H1 (cell line): ENCODE measurements around the gene SPIRE1. TPM values are rescaled to one million over a fixed set of nuclear protein-coding genes. Genes with fewer than 3 reads are reported as not detected.

Experiments used
- CTCF ChIA-PET: fragments of 300-600 bp; sonication (Branson Sonifier 250); formaldehyde crosslinking; loops from one replicate; lab custom pipeline; 2021; ENCODE audit not compliant: partially characterized antibody; lab: Charles Lee
- POLR2A ChIA-PET: fragments of 300-600 bp; sonication (Branson Sonifier 250); formaldehyde crosslinking; loops from one replicate; lab custom pipeline; 2021; ENCODE audit warnings: inconsistent platforms; ENCODE audit not compliant: partially characterized antibody; lab: Charles Lee
- DNase-seq, 2 experiments: peaks; one replicate each; pipeline versions ENCODE4 v3.0.0 to v3.0.0-alpha.2; 2010 to 2022; ENCODE audit warnings: low spot score in 2 of 2, low read depth in 1 of 2, mixed read lengths in 1 of 2
- FAIRE-seq: peaks from 2 replicates; lab custom pipeline; 2011; peaks lifted over from hg19 to GRCh38; lab: Jason Lieb, UNC
- H2AFZ ChIP-seq: 2 replicates; pipeline ENCODE4 v1.8.1; 2012; ENCODE audit warnings: low read length, inconsistent platforms
- H2AK5ac ChIP-seq: 2 replicates; pipeline ENCODE4 v1.6.1; 2013; ENCODE audit warnings: low read depth, low read length
- H2BK120ac ChIP-seq: replicated peaks from 2 replicates; pipeline ENCODE3; 2013; ENCODE audit warnings: low read depth, low read length, inconsistent platforms
- H2BK12ac ChIP-seq: 2 replicates; pipeline ENCODE4 v1.6.1; 2013; ENCODE audit warnings: low read depth, low read length
- H2BK15ac ChIP-seq: 2 replicates; pipeline ENCODE4 v1.6.1; 2013; ENCODE audit warnings: low read length
- H2BK20ac ChIP-seq: 2 replicates; pipeline ENCODE4 v1.6.1; 2013; ENCODE audit warnings: low read length
- H2BK5ac ChIP-seq: 2 replicates; pipeline ENCODE4 v1.6.1; 2013; ENCODE audit warnings: low read depth, low read length
- H3K14ac ChIP-seq: 2 replicates; pipeline ENCODE4 v1.6.1; 2013; ENCODE audit warnings: inconsistent platforms; ENCODE audit not compliant: insufficient read length
- H3K18ac ChIP-seq: 2 replicates; pipeline ENCODE4 v1.6.1; 2013; ENCODE audit warnings: low read length; ENCODE audit errors: extremely low read depth
- H3K23ac ChIP-seq: 2 replicates; pipeline ENCODE4 v1.6.1; 2013; ENCODE audit warnings: inconsistent platforms; ENCODE audit not compliant: insufficient read length
- H3K23me2 ChIP-seq: 2 replicates; pipeline ENCODE4 v1.6.1; 2013; ENCODE audit warnings: low read depth, low read length
- H3K27ac ChIP-seq: 2 replicates; pipeline ENCODE4 v1.6.1; 2011; ENCODE audit warnings: low read depth, low read length, inconsistent platforms
- H3K27me3 ChIP-seq, 4 experiments: replicated peaks in 1 of 4; 1 replicate in 1 of 4; 2 replicates in 3 of 4; pipeline versions ENCODE4 v1.6.1 to v1.8.1; 2011 to 2013; ENCODE audit warnings: low read length in 3 of 4, mild to moderate bottlenecking in 3 of 4, inconsistent platforms in 2 of 4, mixed read lengths in 2 of 4, moderate library complexity in 1 of 4; ENCODE audit not compliant: control insufficient read depth in 3 of 4, insufficient read depth in 3 of 4; ENCODE audit errors: extremely low read depth in 1 of 4
- H3K36me3 ChIP-seq, 4 experiments: 2 replicates each; pipeline versions ENCODE4 v1.6.1 to v1.8.1; 2011 to 2013; ENCODE audit warnings: mild to moderate bottlenecking in 4 of 4, low read length in 3 of 4, moderate library complexity in 2 of 4, control low read depth in 1 of 4, inconsistent platforms in 1 of 4; ENCODE audit not compliant: insufficient read depth in 4 of 4, control insufficient read depth in 2 of 4
- H3K4ac ChIP-seq: replicated peaks from 2 replicates; pipeline ENCODE3; 2013; ENCODE audit warnings: low read length, low read depth, mixed read lengths, inconsistent platforms; ENCODE audit not compliant: insufficient read length
- H3K4me1 ChIP-seq, 4 experiments: replicated peaks in 1 of 4; 1 replicate in 1 of 4; 2 replicates in 3 of 4; pipeline versions ENCODE4 v1.6.1 to v1.8.1; 2011 to 2013; ENCODE audit warnings: low read length in 3 of 4, inconsistent platforms in 2 of 4, mixed read lengths in 1 of 4; ENCODE audit not compliant: insufficient read depth in 4 of 4, control insufficient read depth in 3 of 4
- H3K4me2 ChIP-seq, 2 experiments: 2 replicates each; pipeline versions ENCODE4 v1.6.1 to v1.8.1; 2011 to 2013; ENCODE audit warnings: low read depth in 2 of 2, low read length in 2 of 2, control low read depth in 1 of 2, inconsistent platforms in 1 of 2, mild to moderate bottlenecking in 1 of 2; ENCODE audit not compliant: insufficient read depth in 1 of 2
- H3K4me3 ChIP-seq, 4 experiments: fragments of 200-600, 300-600 bp in 1 of 4; sonication (generic), shearing (Covaris generic), sonication (Bioruptor Twin) in 1 of 4; 2 replicates each; pipeline versions ENCODE4 v1.5.1 to v1.8.1; 2011 to 2016; ENCODE audit warnings: low read length in 4 of 4, low read depth in 3 of 4, control low read depth in 2 of 4, inconsistent platforms in 2 of 4, mild to moderate bottlenecking in 2 of 4, mixed read lengths in 1 of 4, moderate library complexity in 1 of 4; ENCODE audit not compliant: insufficient read depth in 2 of 4; ENCODE audit errors: extremely low read depth in 1 of 4
- H3K56ac ChIP-seq: replicated peaks from 2 replicates; pipeline ENCODE3; 2013; ENCODE audit warnings: low read depth, mild to moderate bottlenecking, mixed read lengths, low read length, inconsistent platforms; ENCODE audit not compliant: insufficient read length
- H3K79me1 ChIP-seq: 2 replicates; pipeline ENCODE4 v1.6.1; 2013; ENCODE audit warnings: low read depth, low read length, control low read depth
- H3K79me2 ChIP-seq, 2 experiments: 2 replicates each; pipeline versions ENCODE4 v1.6.1 to v1.8.1; 2012 to 2013; ENCODE audit warnings: low read length in 2 of 2, mild to moderate bottlenecking in 2 of 2, inconsistent platforms in 1 of 2; ENCODE audit not compliant: insufficient read depth in 2 of 2, control insufficient read depth in 1 of 2
- H3K9ac ChIP-seq, 4 experiments: replicated peaks in 1 of 4; 1 replicate in 1 of 4; 2 replicates in 3 of 4; pipeline versions ENCODE4 v1.6.1 to v1.8.1; 2011 to 2013; ENCODE audit warnings: low read depth in 3 of 4, low read length in 3 of 4, control low read depth in 2 of 4, mild to moderate bottlenecking in 2 of 4, moderate library complexity in 2 of 4, inconsistent platforms in 1 of 4; ENCODE audit errors: extremely low read depth in 1 of 4
- H3K9me3 ChIP-seq, 2 experiments: 2 replicates each; pipeline versions ENCODE4 v1.6.1 to v1.8.1; 2012 to 2013; ENCODE audit warnings: mild to moderate bottlenecking in 2 of 2, moderate library complexity in 2 of 2, control low read depth in 1 of 2, inconsistent platforms in 1 of 2, low read depth in 1 of 2, low read length in 1 of 2, mixed read lengths in 1 of 2; ENCODE audit not compliant: insufficient read depth in 2 of 2
- H4K20me1 ChIP-seq, 2 experiments: replicated peaks in 1 of 2; 2 replicates each; pipeline versions ENCODE3 to v1.8.1; 2011 to 2013; ENCODE audit warnings: inconsistent platforms in 2 of 2, low read length in 2 of 2, mild to moderate bottlenecking in 1 of 2; ENCODE audit not compliant: insufficient read depth in 2 of 2, control insufficient read depth in 1 of 2
- H4K5ac ChIP-seq: 2 replicates; pipeline ENCODE4 v1.6.1; 2013; ENCODE audit warnings: low read length, low read depth, mixed read lengths, inconsistent platforms; ENCODE audit not compliant: insufficient read length
- H4K8ac ChIP-seq: 2 replicates; pipeline ENCODE4 v1.8.0; 2013; ENCODE audit warnings: mild to moderate bottlenecking, moderate library complexity, low read length, inconsistent platforms; ENCODE audit not compliant: insufficient read depth; ENCODE audit errors: extremely low read depth
- H4K91ac ChIP-seq: replicated peaks from 2 replicates; pipeline ENCODE3; 2013; ENCODE audit warnings: low read length, mixed read lengths, inconsistent platforms; ENCODE audit not compliant: insufficient read length
- ATF2 ChIP-seq: IDR thresholded peaks from 2 replicates; pipeline ENCODE4 v1.6.1; 2012; ENCODE audit warnings: low read length, inconsistent platforms
- RNF2 ChIP-seq: fragments of 200-900, 300-1000 bp; sonication (generic); IDR thresholded peaks from 2 replicates; pipeline ENCODE4 v1.7.1; 2016; ENCODE audit warnings: borderline replicate concordance, low read depth, mild to moderate bottlenecking, antibody characterized with exemption, low read length; ENCODE audit not compliant: poor library complexity, severe bottlenecking; ENCODE audit errors: missing control alignments
- TAF7 ChIP-seq: optimal IDR thresholded peaks from 2 replicates; pipeline ENCODE3; 2011; ENCODE audit warnings: low read depth, mild to moderate bottlenecking, inconsistent platforms, low read length, moderate library complexity, borderline replicate concordance
- WGBS, 2 experiments: shearing (Covaris generic) in 1 of 2; methylation state at CpG; one replicate each; pipeline versions ENCODE4 v1.1.6 to v1.1.7; 2013 to 2015; ENCODE audit warnings: low lambda C conversion rate in 2 of 2, mixed read lengths in 2 of 2, inconsistent platforms in 1 of 2, low coverage in 1 of 2, missing lambda C conversion rate in 1 of 2; ENCODE audit not compliant: insufficient replicate concordance in 2 of 2, insufficient coverage in 1 of 2, insufficient read length in 1 of 2; ENCODE audit errors: extremely low coverage in 1 of 2, missing lambda C conversion rate in 1 of 2; 5-methylcytosine and 5-hydroxymethylcytosine counted together
- polyA plus RNA-seq, 7 experiments: library from polyadenylated mRNA; depleted of rRNA in 3 of 7; stranded (reverse) in 5 of 7; unstranded in 2 of 7; fragments of >200 nt in 5 of 7; fragments of 200-250 nt in 2 of 7; gene quantifications; 1 replicate in 5 of 7; 2 replicates in 1 of 7; 4 replicates in 1 of 7; pipeline versions ENCODE4 v1.2.1 to v1.2.3, GENCODE V29; 2011 to 2013; ENCODE audit warnings: missing spikeins in 2 of 7, mixed read lengths in 2 of 7
- total RNA-seq: library from RNA; stranded (reverse); fragmentation: NEBNext Ultra II Directional; extraction: Animal tissue kit (Norgen Biotek cat#: 25700); gene quantifications from 2 replicates; pipeline ENCODE4 v1.2.1, GENCODE V29; 2021

SPIRE1 gene
- total and polyA plus RNA-seq, 2 of the 8 experiments (the other 6 are each of a cell fraction or from before 2014, with no cell fraction given), result 6.0 to 21.5 TPM

- ChIA-PET POLR2A (interaction anchor here (0.6 kb wide), 1 partner anchor 208 kb away, joined by 4 read pairs; no protein-coding TSS in a partner anchor), CTCF (interaction anchor here (0.7 kb wide), 1 partner anchor 10 kb away, joined by 3 read pairs; no protein-coding TSS in a partner anchor)
- Histone ChIP-seq H3K56ac (no peak overlapping the region), H2BK5ac (no peak overlapping the region), H3K79me2 (no peaks in the 10 kb centered on the region; a peak in 1 of 4 replicates), H2BK12ac (no peak overlapping the region), H3K4me1 (peaks cover 0 to 5% (median 0%) of the 10 kb centered on the region in 4 experiments; a peak in 1 of 7 replicates), H2AK5ac (no peak overlapping the region), H3K4me3 (no peak overlapping the region), H3K23ac (no peak overlapping the region), H3K9ac (no peak overlapping the region), H3K27ac (no peak overlapping the region), H4K91ac (no peak overlapping the region), H3K79me1 (no peaks in the 10 kb centered on the region), H3K27me3 (peaks cover 0 to 2% (median 0%) of the 10 kb centered on the region in 4 experiments; a peak in 1 of 7 replicates), H2BK120ac (no peak overlapping the region), H3K18ac (no peak overlapping the region), H4K20me1 (peaks cover 0 to 11% of the 10 kb centered on the region in 2 experiments), H3K9me3 (peaks cover 13 to 17% of the 10 kb centered on the region in 2 experiments), H2BK20ac (no peak overlapping the region), H3K14ac (no peak overlapping the region), H3K36me3 (peaks cover 0 to 45% (median 24%) of the 10 kb centered on the region in 4 experiments; a peak in 7 of 8 replicates), H2AFZ (no peak overlapping the region), H4K5ac (no peak overlapping the region), H4K8ac (peak overlapping the region; percentile 43; the same call in 1 of the 2 replicates), H3K23me2 (peaks cover 9% of the 10 kb centered on the region), H3K4ac (no peak overlapping the region), H2BK15ac (no peak overlapping the region), H3K4me2 (no peak overlapping the region)
- no peak for DNase-seq
- 95% methylated on average over 16 of the region's 16 CpGs; no CpG with 5 or more reads in 1 of the 2 experiments for WGBS, 2 experiments
- no peak for FAIRE-seq
- no peak for TF ChIP-seq RNF2
- no peak for TF ChIP-seq TAF7
- no peak for TF ChIP-seq ATF2
Observed at GRCh38 chr18:12431561-12431960, 226.3 kb downstream of the SPIRE1 start.
